ENCODE measurements around the gene ADCY9. TPM values are rescaled to one million over a fixed set of nuclear protein-coding genes. Genes with fewer than 3 reads are reported as not detected.
A peak's percentile ranks its signal among the peaks of the same experiment; 100 is the strongest.

The ADCY9 gene
- total RNA-seq, 2 donors from 2014 or later: 1.2 to 3.3 TPM

- TF ChIP-seq CTCF (conservative IDR thresholded peaks at IDR 0.05): no peak
- Histone ChIP-seq H3K36me3 (ENCODE audit: control insufficient read depth, insufficient read depth, low read length) (no peaks in the 10 kb centered on the region), H3K9ac (ENCODE audit: extremely low read depth, low read length, poor library complexity, severe bottlenecking) (no peak overlapping the region), H3K27me3 (ENCODE audit: control insufficient read depth, insufficient read depth, low read length, poor library complexity, severe bottlenecking) (no peaks in the 10 kb centered on the region), H3K27ac (ENCODE audit: low read depth, low read length) (no peak overlapping the region), H3K9me3 (ENCODE audit: control insufficient read depth, low read length) (no peaks in the 10 kb centered on the region), H3K4me1 (ENCODE audit: control insufficient read depth, insufficient read depth, low read length) (no peaks in the 10 kb centered on the region), H3K4me3 (ENCODE audit: low read length) (no peak overlapping the region)
- Mint-ChIP-seq H3K9me3 (no peaks in the 10 kb centered on the region), H3K27me3 (ENCODE audit: insufficient read depth) (no peaks in the 10 kb centered on the region), H3K4me1 (no peaks in the 10 kb centered on the region), H3K36me3 (ENCODE audit: low read depth) (no peaks in the 10 kb centered on the region), H3K27ac (no peak overlapping the region), H3K4me3 (no peak overlapping the region)
- peak; percentile 24 for DNase-seq
- WGBS, 2 experiments (ENCODE audit: insufficient coverage in 1 of 2, insufficient read length in 1 of 2): 93 to 96% methylated on average over 27 to 32 of the region's 32 CpGs
Observed at GRCh38 chr16:3950343-3951193, 165.7 kb downstream of the ADCY9 start.

DNA sequence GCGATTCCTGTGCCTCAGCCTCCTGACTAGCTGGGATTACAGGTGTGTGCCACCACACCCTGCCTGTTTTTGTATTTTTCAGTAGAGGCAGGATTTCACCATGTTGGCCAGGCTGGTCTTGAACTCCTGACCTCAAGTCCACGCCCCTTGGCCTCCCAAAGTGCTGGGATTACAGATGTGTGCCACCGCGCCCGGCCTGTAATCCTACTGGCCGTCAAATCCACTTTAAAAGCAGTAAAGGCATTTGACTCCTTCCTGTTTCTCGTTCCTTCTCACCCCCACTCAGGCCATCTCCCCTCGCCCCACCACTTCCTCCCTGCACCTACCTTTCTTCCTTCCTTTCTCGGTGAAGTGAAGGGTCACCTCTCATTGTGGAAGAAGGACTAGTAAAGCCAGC lies 166.3 kb downstream of the ADCY9 start:
- Histone ChIP-seq H3K4me1 (ENCODE audit: control insufficient read depth, insufficient read depth, low read length) (no peaks in the 10 kb centered on the region), H3K9ac (ENCODE audit: extremely low read depth, low read length, poor library complexity, severe bottlenecking) (no peak overlapping the region), H3K27me3 (ENCODE audit: control insufficient read depth, insufficient read depth, low read length, poor library complexity, severe bottlenecking) (no peaks in the 10 kb centered on the region), H3K9me3 (ENCODE audit: control insufficient read depth, low read length) (no peaks in the 10 kb centered on the region), H3K27ac (ENCODE audit: low read depth, low read length) (no peak overlapping the region), H3K36me3 (ENCODE audit: control insufficient read depth, insufficient read depth, low read length) (no peaks in the 10 kb centered on the region), H3K4me3 (ENCODE audit: low read length) (no peak overlapping the region)
- no peak for TF ChIP-seq CTCF (conservative IDR thresholded peaks at IDR 0.05)
- H3K36me3 Mint-ChIP-seq (ENCODE audit: low read depth): no peaks in the 10 kb centered on the region
- no peaks in the 10 kb centered on the region for H3K9me3 Mint-ChIP-seq
- H3K27me3 Mint-ChIP-seq (ENCODE audit: insufficient read depth): no peaks in the 10 kb centered on the region
- no peaks in the 10 kb centered on the region for H3K4me1 Mint-ChIP-seq
- no peak overlapping the region for H3K27ac Mint-ChIP-seq
- H3K4me3 Mint-ChIP-seq: no peak overlapping the region
- DNase-seq: no peak
- 92 to 93% methylated on average over 9 of the region's 9 CpGs for WGBS, 2 experiments (ENCODE audit: insufficient coverage in 1 of 2, insufficient read length in 1 of 2)

- Histone ChIP-seq H3K9me3 (ENCODE audit: control insufficient read depth, low read length) (no peaks in the 10 kb centered on the region), H3K4me3 (ENCODE audit: low read length) (no peak overlapping the region), H3K27me3 (ENCODE audit: control insufficient read depth, insufficient read depth, low read length, poor library complexity, severe bottlenecking) (no peaks in the 10 kb centered on the region), H3K36me3 (ENCODE audit: control insufficient read depth, insufficient read depth, low read length) (no peaks in the 10 kb centered on the region), H3K4me1 (ENCODE audit: control insufficient read depth, insufficient read depth, low read length) (no peaks in the 10 kb centered on the region), H3K27ac (ENCODE audit: low read depth, low read length) (peak overlapping the region; percentile 72), H3K9ac (ENCODE audit: extremely low read depth, low read length, poor library complexity, severe bottlenecking) (no peak overlapping the region)
- DNase-seq: peak; percentile 23
- no peaks in the 10 kb centered on the region for H3K9me3 Mint-ChIP-seq
- H3K4me3 Mint-ChIP-seq: no peak overlapping the region
- no peaks in the 10 kb centered on the region for H3K4me1 Mint-ChIP-seq
- no peaks in the 10 kb centered on the region for H3K36me3 Mint-ChIP-seq (ENCODE audit: low read depth)
- WGBS, 2 experiments (ENCODE audit: insufficient coverage in 1 of 2, insufficient read length in 1 of 2): 92 to 100% methylated on average over 5 to 14 of the region's 14 CpGs
- no peaks in the 10 kb centered on the region for H3K27me3 Mint-ChIP-seq (ENCODE audit: insufficient read depth)
- H3K27ac Mint-ChIP-seq: no peak overlapping the region
- no peak for TF ChIP-seq CTCF (conservative IDR thresholded peaks at IDR 0.05)
Observed at GRCh38 chr16:3949287-3949686, 167.0 kb downstream of the ADCY9 start.

Measured in endodermal cell (in vitro differentiated cells).